Upper lobe of right lung (tissue), 1 donor: ENCODE data around the gene DMD. TPM values are rescaled to one million over a fixed set of nuclear protein-coding genes. Genes with fewer than 3 reads are reported as not detected.
A peak's percentile ranks its signal among the peaks of the same experiment; 100 is the strongest.

Experiments
- ATAC-seq: fragments of 200-7000 bp; cut with Tn5 transposase; one replicate; pipeline ENCODE4 v1.9.1; 2020; ENCODE audit warnings: mild to moderate bottlenecking, moderate library complexity
- DNase-seq: peaks from one replicate; pipeline ENCODE4 v3.0.0-alpha.2; 2020
- H3K27ac ChIP-seq: fragments of 200-600 bp; one replicate; pipeline ENCODE4 v1.8.0; 2022
- H3K27me3 ChIP-seq: fragments of 200-600 bp; one replicate; pipeline ENCODE4 v1.8.0; 2022; ENCODE audit warnings: mild to moderate bottlenecking
- H3K36me3 ChIP-seq: fragments of 200-600 bp; one replicate; pipeline ENCODE4 v1.8.0; 2022
- H3K4me1 ChIP-seq: fragments of 200-600 bp; one replicate; pipeline ENCODE4 v1.8.0; 2022
- H3K4me3 ChIP-seq: fragments of 200-600 bp; one replicate; pipeline ENCODE4 v1.8.0; 2022; ENCODE audit warnings: mild to moderate bottlenecking
- H3K9me3 ChIP-seq: fragments of 200-600 bp; one replicate; pipeline ENCODE4 v1.8.0; 2022
- intact Hi-C: fragments of 100-400 bp; cut with DNase I; formaldehyde crosslinking; loops from one replicate; pipeline ENCODE4 v1.11.0; 2022
- long read RNA-seq: library from polyadenylated mRNA; unstranded; transcript quantifications from one replicate; pipeline ENCODE4 v2.0.0, GENCODE V29; 2021
- total RNA-seq: library from RNA; stranded (reverse); fragmentation: NEBNext Ultra II Directional; extraction: Animal tissue kit (Norgen Biotek cat#: 25700); gene quantifications from one replicate; pipeline ENCODE4 v1.2.1, GENCODE V29; 2021
- TF ChIP-seq, protein P1 (sequence below): fragments of 200-600 bp; IDR thresholded peaks from one replicate; pipeline ENCODE4 v1.8.0; 2022; ENCODE audit warnings: antibody characterized with exemption
- donor health status: DM: no; HTN: yes; CAD: no; lungs with severe emphysema.

Gene DMD
- 24.7 TPM for total RNA-seq
- long read RNA-seq, full-length matches to known transcripts: 9 of 26 reads
- long read RNA-seq, partial matches to known transcripts: 10 of 26 reads
- long read RNA-seq, other reads (novel, unspliced or antisense): 7 of 26 reads

DNA sequence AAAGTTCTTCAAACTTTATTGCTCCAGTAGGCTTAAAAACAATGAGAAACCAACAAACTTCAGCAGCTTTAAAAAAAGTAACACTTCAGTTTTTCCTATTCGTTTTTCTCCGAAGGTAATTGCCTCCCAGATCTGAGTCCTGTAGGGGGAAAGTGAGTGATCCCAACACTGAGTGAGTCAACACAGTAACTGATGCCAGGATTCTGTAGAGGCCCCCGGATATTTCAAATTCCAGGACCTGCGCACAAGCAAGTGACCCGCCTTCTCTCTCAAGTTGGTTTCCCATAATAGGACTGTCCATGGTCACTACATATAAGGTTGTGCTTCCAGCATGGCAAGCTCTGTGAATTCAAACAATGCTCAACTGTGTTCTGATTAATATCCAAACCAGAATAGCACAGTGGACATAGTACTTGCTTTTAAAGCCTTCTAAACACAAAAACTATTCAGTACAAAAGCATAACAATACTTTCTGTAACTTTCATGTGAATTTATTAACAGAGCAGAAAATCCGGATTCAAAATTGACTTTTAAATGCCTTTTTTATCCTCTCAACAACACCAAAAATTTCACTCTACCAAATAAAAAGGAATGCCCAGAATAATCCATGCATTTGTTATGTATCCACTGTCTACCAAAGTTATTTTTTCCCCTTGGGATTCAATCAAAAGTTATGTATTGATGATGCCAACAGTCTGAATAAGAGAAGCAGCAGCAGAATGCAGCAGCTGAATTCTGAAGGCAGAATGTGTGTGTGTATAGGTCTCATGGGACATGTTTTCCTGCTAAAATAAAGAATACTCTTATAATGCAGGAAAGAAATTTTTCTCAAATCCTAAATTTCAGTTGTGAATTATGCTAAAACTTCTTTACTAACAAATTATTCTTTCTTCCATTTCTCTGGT lies at the start of gene DMD:
DMD (minus strand) TSS at position 194 of the 905 bp plus-strand sequence. CDS start 237 bp downstream, outside the sequence.
- no peaks in the 10 kb centered on the region for H3K4me1 ChIP-seq
- intact Hi-C loops: no loop called here
- peak within 1 kb of the TSS; percentile 47 for H3K4me3 ChIP-seq
- DNase-seq: no peak
- peak within 1 kb of the TSS; percentile 36 for H3K27ac ChIP-seq
- TF ChIP-seq, protein P1, sequence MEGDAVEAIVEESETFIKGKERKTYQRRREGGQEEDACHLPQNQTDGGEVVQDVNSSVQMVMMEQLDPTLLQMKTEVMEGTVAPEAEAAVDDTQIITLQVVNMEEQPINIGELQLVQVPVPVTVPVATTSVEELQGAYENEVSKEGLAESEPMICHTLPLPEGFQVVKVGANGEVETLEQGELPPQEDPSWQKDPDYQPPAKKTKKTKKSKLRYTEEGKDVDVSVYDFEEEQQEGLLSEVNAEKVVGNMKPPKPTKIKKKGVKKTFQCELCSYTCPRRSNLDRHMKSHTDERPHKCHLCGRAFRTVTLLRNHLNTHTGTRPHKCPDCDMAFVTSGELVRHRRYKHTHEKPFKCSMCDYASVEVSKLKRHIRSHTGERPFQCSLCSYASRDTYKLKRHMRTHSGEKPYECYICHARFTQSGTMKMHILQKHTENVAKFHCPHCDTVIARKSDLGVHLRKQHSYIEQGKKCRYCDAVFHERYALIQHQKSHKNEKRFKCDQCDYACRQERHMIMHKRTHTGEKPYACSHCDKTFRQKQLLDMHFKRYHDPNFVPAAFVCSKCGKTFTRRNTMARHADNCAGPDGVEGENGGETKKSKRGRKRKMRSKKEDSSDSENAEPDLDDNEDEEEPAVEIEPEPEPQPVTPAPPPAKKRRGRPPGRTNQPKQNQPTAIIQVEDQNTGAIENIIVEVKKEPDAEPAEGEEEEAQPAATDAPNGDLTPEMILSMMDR: no peak
- no peaks in the 10 kb centered on the region for H3K9me3 ChIP-seq
- ATAC-seq: peak; percentile 96
- H3K27me3 ChIP-seq: no peaks in the 10 kb centered on the region
- no peaks in the 10 kb centered on the region for H3K36me3 ChIP-seq

- Histone ChIP-seq H3K27ac (no peak overlapping the region), H3K9me3 (no peaks in the 10 kb centered on the region), H3K4me3 (no peak overlapping the region), H3K4me1 (no peaks in the 10 kb centered on the region), H3K27me3 (no peaks in the 10 kb centered on the region), H3K36me3 (no peaks in the 10 kb centered on the region)
- TF ChIP-seq, protein P1: no peak
- intact Hi-C loops: no loop called here
- DNase-seq: no peak
- ATAC-seq: no peak
These were observed 41.0 kb upstream of the DMD start for GRCh38 chrX:33252306-33252825.

GRCh38 chrX:33218819-33219218 lies 7.5 kb upstream of the DMD start:
- ATAC-seq (no peak), DNase-seq (no peak)
- intact Hi-C loops: no loop called here
- Histone ChIP-seq H3K9me3 (no peaks in the 10 kb centered on the region), H3K4me1 (no peaks in the 10 kb centered on the region), H3K27me3 (no peaks in the 10 kb centered on the region), H3K36me3 (no peaks in the 10 kb centered on the region), H3K4me3 (no peak overlapping the region), H3K27ac (no peak overlapping the region)
- TF ChIP-seq, protein P1: no peak

GRCh38 chrX:33210156-33210555 lies 1.2 kb downstream of the DMD start:
- H3K4me1 ChIP-seq: no peaks in the 10 kb centered on the region
- DNase-seq: no peak
- H3K27ac ChIP-seq: no peak overlapping the region
- no peaks in the 10 kb centered on the region for H3K36me3 ChIP-seq
- no peaks in the 10 kb centered on the region for H3K27me3 ChIP-seq
- intact Hi-C loops: no loop called here
- peak overlapping the region; percentile 47 for H3K4me3 ChIP-seq
- TF ChIP-seq, protein P1: no peak
- ATAC-seq: no peak
- no peaks in the 10 kb centered on the region for H3K9me3 ChIP-seq

DNA sequence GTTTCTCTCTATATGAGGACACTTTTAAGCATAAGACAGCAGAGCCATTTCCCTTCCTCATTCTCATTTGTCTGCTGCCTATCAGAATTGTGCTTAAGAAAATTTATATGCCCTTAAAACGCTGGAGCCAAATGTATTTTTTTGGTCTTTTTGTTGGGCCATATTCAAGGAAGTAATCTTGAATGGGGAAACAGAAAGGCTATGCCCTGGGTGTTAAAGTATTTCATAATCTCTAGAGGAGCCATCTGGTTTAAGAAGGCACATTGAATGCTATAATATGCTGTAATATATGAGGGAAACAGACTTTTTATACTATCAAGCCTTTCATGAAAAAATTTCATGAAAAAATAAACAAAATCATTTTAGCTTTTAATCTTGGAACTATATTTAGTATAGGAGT lies 4.3 kb downstream of the DMD start:
- Histone ChIP-seq H3K27ac (no peak overlapping the region), H3K4me3 (peak overlapping the region; percentile 8), H3K36me3 (no peaks in the 10 kb centered on the region), H3K9me3 (no peaks in the 10 kb centered on the region), H3K4me1 (no peaks in the 10 kb centered on the region), H3K27me3 (no peaks in the 10 kb centered on the region)
- TF ChIP-seq, protein P1: no peak
- DNase-seq (no peak), ATAC-seq (no peak)
- intact Hi-C loops: no loop called here
